HEK293 (cell line): ENCODE data around the gene PRKD1.

ENCODE experiments used
- CTCF ChIA-PET: fragments of 350-600 bp; formaldehyde crosslinking; extraction: SDS; loops from one replicate; lab custom pipeline; 2021; ENCODE audit warnings: antibody characterized with exemption; lab: Yijun Ruan, JAX
- POLR2A ChIA-PET: fragments of 300-600 bp; formaldehyde crosslinking; extraction: SDS; loops from one replicate; lab custom pipeline; 2020; ENCODE audit warnings: antibody characterized with exemption, inconsistent platforms; lab: Yijun Ruan, JAX
- H3K27ac ChIP-seq: fragments of 200-500 bp; sonication (Bioruptor generic); 2 replicates; pipeline ENCODE4 v1.5.1; 2014; ENCODE audit warnings: low read depth, low read length, control low read depth, inconsistent platforms; ENCODE audit errors: extremely low read depth
- H3K36me3 ChIP-seq, 2 experiments: fragments of 200-500 bp in 1 of 2; sonication (Bioruptor generic) in 1 of 2; 1 replicate in 1 of 2; 2 replicates in 1 of 2; pipeline ENCODE4 v1.5.1; 2014 to 2017; ENCODE audit warnings: inconsistent platforms in 2 of 2, low read length in 2 of 2; ENCODE audit not compliant: control insufficient read depth in 2 of 2, insufficient read depth in 1 of 2
- H3K4me1 ChIP-seq: fragments of 200-500 bp; sonication (Bioruptor generic); 2 replicates; pipeline ENCODE4 v1.5.1; 2014; ENCODE audit warnings: mild to moderate bottlenecking, low read length, inconsistent platforms; ENCODE audit not compliant: control insufficient read depth, insufficient read depth
- H3K4me3 ChIP-seq: 2 replicates; pipeline ENCODE4 v1.5.1; 2011; ENCODE audit warnings: low read depth, mild to moderate bottlenecking, control low read depth, low read length, moderate library complexity
- H3K9me3 ChIP-seq: fragments of 200-500 bp; sonication (Bioruptor generic); 2 replicates; pipeline ENCODE4 v1.5.1; 2014; ENCODE audit warnings: low read depth, low read length, inconsistent platforms; ENCODE audit not compliant: control insufficient read depth, insufficient read depth
- BCL11A ChIP-seq: fragments of 450-650 bp; formaldehyde crosslinking; IDR thresholded peaks from 2 replicates; pipeline ENCODE4 v1.5.1; 2016; ENCODE audit warnings: low read depth, missing biosample characterization, missing genetic modification characterization
- FEZF1 ChIP-seq: fragments of 450-650 bp; formaldehyde crosslinking; IDR thresholded peaks from 2 replicates; pipeline ENCODE4 v1.5.1; 2016; ENCODE audit warnings: missing biosample characterization, missing genetic modification characterization
- HIC1 ChIP-seq: fragments of 450-650 bp; formaldehyde crosslinking; IDR thresholded peaks from 2 replicates; pipeline ENCODE4 v1.5.1; 2016; ENCODE audit warnings: missing biosample characterization, missing genetic modification characterization
- HOXA7 ChIP-seq: sonication (generic); formaldehyde crosslinking; IDR thresholded peaks from 2 replicates; pipeline ENCODE4 v1.8.1; 2022; ENCODE audit warnings: missing genetic modification reagents, borderline replicate concordance
- KLF10 ChIP-seq: fragments of 450-650 bp; IDR thresholded peaks from 2 replicates; pipeline ENCODE4 v1.5.1; 2018; ENCODE audit warnings: missing biosample characterization, mild to moderate bottlenecking, missing genetic modification characterization
- KLF9 ChIP-seq: fragments of 450-650 bp; formaldehyde crosslinking; IDR thresholded peaks from 2 replicates; pipeline ENCODE4 v1.5.1; 2016; ENCODE audit warnings: missing biosample characterization, missing genetic modification characterization, low read depth
- OSR2 ChIP-seq: fragments of 450-650 bp; formaldehyde crosslinking; IDR thresholded peaks from 2 replicates; pipeline ENCODE4 v1.5.1; 2016; ENCODE audit warnings: missing biosample characterization, missing genetic modification characterization
- OVOL3 ChIP-seq: fragments of 450-650 bp; formaldehyde crosslinking; IDR thresholded peaks from 2 replicates; pipeline ENCODE4 v1.5.1; 2016; ENCODE audit warnings: missing biosample characterization, missing genetic modification characterization
- ZBTB8A ChIP-seq: fragments of 450-650 bp; formaldehyde crosslinking; IDR thresholded peaks from 2 replicates; pipeline ENCODE4 v1.5.1; 2016; ENCODE audit warnings: missing biosample characterization, missing genetic modification characterization
- ZEB2 ChIP-seq: fragments of 450-650 bp; formaldehyde crosslinking; IDR thresholded peaks from 2 replicates; pipeline ENCODE4 v1.5.1; 2016; ENCODE audit warnings: missing biosample characterization, missing genetic modification characterization
- ZNF16 ChIP-seq: fragments of 450-650 bp; formaldehyde crosslinking; IDR thresholded peaks from 2 replicates; pipeline ENCODE4 v1.5.1; 2016; ENCODE audit warnings: low read depth, missing biosample characterization, missing genetic modification characterization
- ZNF175 ChIP-seq: fragments of 450-650 bp; formaldehyde crosslinking; IDR thresholded peaks from 2 replicates; pipeline ENCODE4 v1.5.1; 2016; ENCODE audit warnings: missing biosample characterization, missing genetic modification characterization
- ZNF184 ChIP-seq: fragments of 450-650 bp; IDR thresholded peaks from 2 replicates; pipeline ENCODE4 v1.5.1; 2018; ENCODE audit warnings: missing biosample characterization, mild to moderate bottlenecking, missing genetic modification characterization
- ZNF76 ChIP-seq: fragments of 450-650 bp; formaldehyde crosslinking; IDR thresholded peaks from 2 replicates; pipeline ENCODE4; 2016; ENCODE audit warnings: low read depth, missing biosample characterization, missing genetic modification characterization, borderline replicate concordance
- ZNF777 ChIP-seq: fragments of 450-650 bp; formaldehyde crosslinking; IDR thresholded peaks from 2 replicates; pipeline ENCODE4 v1.5.1; 2017; ENCODE audit warnings: missing biosample characterization, missing genetic modification characterization, borderline replicate concordance
- TF ChIP-seq, protein P1 (sequence below): fragments of 450-650 bp; formaldehyde crosslinking; IDR thresholded peaks from 2 replicates; pipeline ENCODE4 v1.5.1; 2017; ENCODE audit warnings: missing biosample characterization, missing genetic modification characterization
- TF ChIP-seq, protein P2 (sequence below): fragments of 450-650 bp; formaldehyde crosslinking; IDR thresholded peaks from 2 replicates; pipeline ENCODE4 v1.5.1; 2016; ENCODE audit warnings: missing biosample characterization, missing genetic modification characterization, borderline replicate concordance
- TF ChIP-seq, protein P3 (sequence below): fragments of 450-650 bp; formaldehyde crosslinking; IDR thresholded peaks from 2 replicates; pipeline ENCODE4 v1.5.1; 2017; ENCODE audit warnings: missing biosample characterization, mild to moderate bottlenecking, missing genetic modification characterization, moderate library complexity

Gene PRKD1

GRCh38 chr14:29868000-29868399 lies 59.6 kb downstream of the PRKD1 start (continued):
- peak; percentile 60; the same call in 1 of the 2 replicates for TF ChIP-seq ZEB2 (tag by site-specific recombination)
- TF ChIP-seq ZBTB8A (tag by site-specific recombination) = no peak
- TF ChIP-seq ZNF175 (tag by site-specific recombination) = no peak
- TF ChIP-seq KLF10 (tag by site-specific recombination) = no peak
- no peak for TF ChIP-seq ZNF777 (tag by site-specific recombination)
- no peak for TF ChIP-seq ZNF76 (tag by site-specific recombination)
- TF ChIP-seq KLF9 (tag by site-specific recombination) = no peak
- TF ChIP-seq HOXA7 (CRISPR knock-in tag) = no peak
- no peak for TF ChIP-seq HIC1 (tag by site-specific recombination)
- peak; percentile 14; the same call in 1 of the 2 replicates for TF ChIP-seq OSR2 (tag by site-specific recombination)
- no peak for TF ChIP-seq ZNF184 (tag by site-specific recombination)
- TF ChIP-seq, protein P1, sequence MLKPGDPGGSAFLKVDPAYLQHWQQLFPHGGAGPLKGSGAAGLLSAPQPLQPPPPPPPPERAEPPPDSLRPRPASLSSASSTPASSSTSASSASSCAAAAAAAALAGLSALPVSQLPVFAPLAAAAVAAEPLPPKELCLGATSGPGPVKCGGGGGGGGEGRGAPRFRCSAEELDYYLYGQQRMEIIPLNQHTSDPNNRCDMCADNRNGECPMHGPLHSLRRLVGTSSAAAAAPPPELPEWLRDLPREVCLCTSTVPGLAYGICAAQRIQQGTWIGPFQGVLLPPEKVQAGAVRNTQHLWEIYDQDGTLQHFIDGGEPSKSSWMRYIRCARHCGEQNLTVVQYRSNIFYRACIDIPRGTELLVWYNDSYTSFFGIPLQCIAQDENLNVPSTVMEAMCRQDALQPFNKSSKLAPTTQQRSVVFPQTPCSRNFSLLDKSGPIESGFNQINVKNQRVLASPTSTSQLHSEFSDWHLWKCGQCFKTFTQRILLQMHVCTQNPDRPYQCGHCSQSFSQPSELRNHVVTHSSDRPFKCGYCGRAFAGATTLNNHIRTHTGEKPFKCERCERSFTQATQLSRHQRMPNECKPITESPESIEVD (tag by site-specific recombination) = peak; percentile 67
- no peak for TF ChIP-seq ZNF16 (tag by site-specific recombination)
- TF ChIP-seq OVOL3 (tag by site-specific recombination) = peak; percentile 69; the same call in 1 of the 2 replicates
- TF ChIP-seq, protein P2, sequence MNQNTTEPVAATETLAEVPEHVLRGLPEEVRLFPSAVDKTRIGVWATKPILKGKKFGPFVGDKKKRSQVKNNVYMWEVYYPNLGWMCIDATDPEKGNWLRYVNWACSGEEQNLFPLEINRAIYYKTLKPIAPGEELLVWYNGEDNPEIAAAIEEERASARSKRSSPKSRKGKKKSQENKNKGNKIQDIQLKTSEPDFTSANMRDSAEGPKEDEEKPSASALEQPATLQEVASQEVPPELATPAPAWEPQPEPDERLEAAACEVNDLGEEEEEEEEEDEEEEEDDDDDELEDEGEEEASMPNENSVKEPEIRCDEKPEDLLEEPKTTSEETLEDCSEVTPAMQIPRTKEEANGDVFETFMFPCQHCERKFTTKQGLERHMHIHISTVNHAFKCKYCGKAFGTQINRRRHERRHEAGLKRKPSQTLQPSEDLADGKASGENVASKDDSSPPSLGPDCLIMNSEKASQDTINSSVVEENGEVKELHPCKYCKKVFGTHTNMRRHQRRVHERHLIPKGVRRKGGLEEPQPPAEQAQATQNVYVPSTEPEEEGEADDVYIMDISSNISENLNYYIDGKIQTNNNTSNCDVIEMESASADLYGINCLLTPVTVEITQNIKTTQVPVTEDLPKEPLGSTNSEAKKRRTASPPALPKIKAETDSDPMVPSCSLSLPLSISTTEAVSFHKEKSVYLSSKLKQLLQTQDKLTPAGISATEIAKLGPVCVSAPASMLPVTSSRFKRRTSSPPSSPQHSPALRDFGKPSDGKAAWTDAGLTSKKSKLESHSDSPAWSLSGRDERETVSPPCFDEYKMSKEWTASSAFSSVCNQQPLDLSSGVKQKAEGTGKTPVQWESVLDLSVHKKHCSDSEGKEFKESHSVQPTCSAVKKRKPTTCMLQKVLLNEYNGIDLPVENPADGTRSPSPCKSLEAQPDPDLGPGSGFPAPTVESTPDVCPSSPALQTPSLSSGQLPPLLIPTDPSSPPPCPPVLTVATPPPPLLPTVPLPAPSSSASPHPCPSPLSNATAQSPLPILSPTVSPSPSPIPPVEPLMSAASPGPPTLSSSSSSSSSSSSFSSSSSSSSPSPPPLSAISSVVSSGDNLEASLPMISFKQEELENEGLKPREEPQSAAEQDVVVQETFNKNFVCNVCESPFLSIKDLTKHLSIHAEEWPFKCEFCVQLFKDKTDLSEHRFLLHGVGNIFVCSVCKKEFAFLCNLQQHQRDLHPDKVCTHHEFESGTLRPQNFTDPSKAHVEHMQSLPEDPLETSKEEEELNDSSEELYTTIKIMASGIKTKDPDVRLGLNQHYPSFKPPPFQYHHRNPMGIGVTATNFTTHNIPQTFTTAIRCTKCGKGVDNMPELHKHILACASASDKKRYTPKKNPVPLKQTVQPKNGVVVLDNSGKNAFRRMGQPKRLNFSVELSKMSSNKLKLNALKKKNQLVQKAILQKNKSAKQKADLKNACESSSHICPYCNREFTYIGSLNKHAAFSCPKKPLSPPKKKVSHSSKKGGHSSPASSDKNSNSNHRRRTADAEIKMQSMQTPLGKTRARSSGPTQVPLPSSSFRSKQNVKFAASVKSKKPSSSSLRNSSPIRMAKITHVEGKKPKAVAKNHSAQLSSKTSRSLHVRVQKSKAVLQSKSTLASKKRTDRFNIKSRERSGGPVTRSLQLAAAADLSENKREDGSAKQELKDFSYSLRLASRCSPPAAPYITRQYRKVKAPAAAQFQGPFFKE = no peak

DNA sequence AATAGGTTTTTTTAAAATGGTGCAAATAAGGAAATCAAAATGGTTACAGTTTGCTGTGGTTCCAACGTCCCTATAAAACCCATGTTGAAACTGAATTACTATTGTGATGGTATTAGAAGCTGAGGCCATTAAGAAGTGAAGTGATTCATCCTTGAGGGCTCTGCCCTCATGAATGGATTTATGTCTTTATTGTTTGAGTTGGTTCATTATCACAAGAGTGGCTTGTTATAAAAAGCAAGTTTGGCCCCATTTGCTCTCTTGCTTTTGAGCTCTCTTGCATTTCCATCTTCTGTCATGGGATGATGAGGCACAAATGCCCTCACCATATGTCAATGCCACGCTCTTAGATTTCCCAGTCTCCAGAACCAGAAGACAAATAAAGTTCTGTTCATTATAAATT lies 62.3 kb downstream of the PRKD1 start:
- Histone ChIP-seq H3K27ac (no peak overlapping the region), H3K9me3 (no peaks in the 10 kb centered on the region), H3K4me1 (peaks cover 32% of the 10 kb centered on the region), H3K4me3 (no peak overlapping the region), H3K36me3 (no peaks in the 10 kb centered on the region)
- ChIA-PET POLR2A (interaction anchor here (0.6 kb wide), 1 partner anchor 19 kb away, joined by 3 read pairs; no protein-coding TSS in a partner anchor), CTCF (no interaction called here)
- TF ChIP-seq BCL11A (tag by site-specific recombination) = no peak
- TF ChIP-seq, protein P1 (tag by site-specific recombination) = peak; percentile 58; the same call in 1 of the 2 replicates
- TF ChIP-seq, protein P3, sequence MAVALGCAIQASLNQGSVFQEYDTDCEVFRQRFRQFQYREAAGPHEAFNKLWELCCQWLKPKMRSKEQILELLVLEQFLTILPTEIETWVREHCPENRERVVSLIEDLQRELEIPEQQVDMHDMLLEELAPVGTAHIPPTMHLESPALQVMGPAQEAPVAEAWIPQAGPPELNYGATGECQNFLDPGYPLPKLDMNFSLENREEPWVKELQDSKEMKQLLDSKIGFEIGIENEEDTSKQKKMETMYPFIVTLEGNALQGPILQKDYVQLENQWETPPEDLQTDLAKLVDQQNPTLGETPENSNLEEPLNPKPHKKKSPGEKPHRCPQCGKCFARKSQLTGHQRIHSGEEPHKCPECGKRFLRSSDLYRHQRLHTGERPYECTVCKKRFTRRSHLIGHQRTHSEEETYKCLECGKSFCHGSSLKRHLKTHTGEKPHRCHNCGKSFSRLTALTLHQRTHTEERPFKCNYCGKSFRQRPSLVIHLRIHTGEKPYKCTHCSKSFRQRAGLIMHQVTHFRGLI (tag by site-specific recombination) = no peak
- TF ChIP-seq FEZF1 (tag by site-specific recombination) = peak; percentile 51
